ENCODE measurements around the gene SP2. TPM values are rescaled to one million over a fixed set of nuclear protein-coding genes. Genes with fewer than 3 reads are reported as not detected.
A peak's percentile ranks its signal among the peaks of the same experiment; 100 is the strongest.

SP2 gene
- total and polyA plus RNA-seq, 4 donors, result 7.5 to 18.0 (median 13.2) TPM

- intact Hi-C loops (cut with DNase I), result no loop called here
- ATAC-seq (ENCODE audit: low FRiP score) (no peak), DNase-seq (no peak)
- Histone ChIP-seq H3K4me3 (ENCODE audit: low read length in 2 of 2) (no peak overlapping the region), H3K27ac (ENCODE audit: low read depth in 1 of 2, low read length in 2 of 2) (no peak overlapping the region), H3K4me1 (ENCODE audit: control insufficient read depth in 1 of 2, insufficient read depth in 2 of 2, low read length in 2 of 2) (no peaks in the 10 kb centered on the region), H3K27me3 (ENCODE audit: control insufficient read depth in 1 of 2, insufficient read depth in 2 of 2, low read length in 1 of 2) (no peaks in the 10 kb centered on the region), H3K36me3 (ENCODE audit: control insufficient read depth in 1 of 2, insufficient read depth in 2 of 2, low read length in 1 of 2) (no peaks in the 10 kb centered on the region), H3K9me3 (ENCODE audit: control insufficient read depth, low read length) (no peaks in the 10 kb centered on the region)
- 92 to 95% methylated on average over 5 of the region's 5 CpGs for whole genome bisulfite sequencing, 2 donors
Observed at GRCh38 chr17:47964856-47965255, 68.8 kb downstream of the SP2 start.

GRCh38 chr17:47966079-47966519 lies 70.1 kb downstream of the SP2 start:
- Histone ChIP-seq H3K27ac (ENCODE audit: low read depth in 1 of 2, low read length in 2 of 2) (no peak overlapping the region), H3K4me1 (ENCODE audit: control insufficient read depth in 1 of 2, insufficient read depth in 2 of 2, low read length in 2 of 2) (peaks cover 0 to 3% of the 10 kb centered on the region in 2 donors), H3K9me3 (ENCODE audit: control insufficient read depth, low read length) (no peaks in the 10 kb centered on the region), H3K4me3 (ENCODE audit: low read length in 2 of 2) (no peak overlapping the region), H3K27me3 (ENCODE audit: control insufficient read depth in 1 of 2, insufficient read depth in 2 of 2, low read length in 1 of 2) (no peaks in the 10 kb centered on the region), H3K36me3 (ENCODE audit: control insufficient read depth in 1 of 2, insufficient read depth in 2 of 2, low read length in 1 of 2) (no peaks in the 10 kb centered on the region)
- 38 to 49% methylated on average over 1 of the region's 1 CpG for WGBS, 2 donors
- ATAC-seq (ENCODE audit: low FRiP score) (no peak), DNase-seq (no peak)
- intact Hi-C loops (cut with DNase I), result no loop called here

GRCh38 chr17:47967607-47968252 lies 71.7 kb downstream of the SP2 start:
- no peak for ATAC-seq (ENCODE audit: low FRiP score)
- DNase-seq, result no peak
- intact Hi-C loops (cut with DNase I), result no loop called here

GRCh38 chr17:47968836-47969235 lies 72.8 kb downstream of the SP2 start:
- Histone ChIP-seq H3K36me3 (ENCODE audit: control insufficient read depth in 1 of 2, insufficient read depth in 2 of 2, low read length in 1 of 2) (no peaks in the 10 kb centered on the region), H3K9me3 (ENCODE audit: control insufficient read depth, low read length) (no peaks in the 10 kb centered on the region), H3K4me1 (ENCODE audit: control insufficient read depth in 1 of 2, insufficient read depth in 2 of 2, low read length in 2 of 2) (peaks cover 0 to 3% of the 10 kb centered on the region in 2 donors), H3K27me3 (ENCODE audit: control insufficient read depth in 1 of 2, insufficient read depth in 2 of 2, low read length in 1 of 2) (no peaks in the 10 kb centered on the region), H3K4me3 (ENCODE audit: low read length in 2 of 2) (no peak overlapping the region), H3K27ac (ENCODE audit: low read depth in 1 of 2, low read length in 2 of 2) (no peak overlapping the region)
- 95 to 98% methylated on average over 5 of the region's 5 CpGs for WGBS, 2 donors
- ATAC-seq (ENCODE audit: low FRiP score) (no peak), DNase-seq (no peak)
- intact Hi-C loops (cut with DNase I), result no loop called here

More at GRCh38 chr17:47967607-47968252, 71.7 kb downstream of the SP2 start:
- Histone ChIP-seq H3K9me3 (ENCODE audit: control insufficient read depth, low read length) (no peaks in the 10 kb centered on the region), H3K4me1 (ENCODE audit: control insufficient read depth in 1 of 2, insufficient read depth in 2 of 2, low read length in 2 of 2) (peaks cover 0 to 3% of the 10 kb centered on the region in 2 donors), H3K4me3 (ENCODE audit: low read length in 2 of 2) (no peak overlapping the region), H3K27me3 (ENCODE audit: control insufficient read depth in 1 of 2, insufficient read depth in 2 of 2, low read length in 1 of 2) (no peaks in the 10 kb centered on the region), H3K27ac (ENCODE audit: low read depth in 1 of 2, low read length in 2 of 2) (no peak overlapping the region), H3K36me3 (ENCODE audit: control insufficient read depth in 1 of 2, insufficient read depth in 2 of 2, low read length in 1 of 2) (no peaks in the 10 kb centered on the region)
- WGBS, 2 donors, result 32 to 47% methylated on average over 5 of the region's 5 CpGs

- Histone ChIP-seq H3K4me3 (ENCODE audit: low read length in 2 of 2) (no peak overlapping the region), H3K27ac (ENCODE audit: low read depth in 1 of 2, low read length in 2 of 2) (no peak overlapping the region), H3K27me3 (ENCODE audit: control insufficient read depth in 1 of 2, insufficient read depth in 2 of 2, low read length in 1 of 2) (no peaks in the 10 kb centered on the region), H3K4me1 (ENCODE audit: control insufficient read depth in 1 of 2, insufficient read depth in 2 of 2, low read length in 2 of 2) (peaks cover 0 to 3% of the 10 kb centered on the region in 2 donors), H3K36me3 (ENCODE audit: control insufficient read depth in 1 of 2, insufficient read depth in 2 of 2, low read length in 1 of 2) (no peaks in the 10 kb centered on the region), H3K9me3 (ENCODE audit: control insufficient read depth, low read length) (no peaks in the 10 kb centered on the region)
- intact Hi-C loops (cut with DNase I), result loop anchor here (1.0 to 5.0 kb wide), 4 partner anchors 23 to 128 kb away; partner anchors contain the start of genes SCRN2 (in 2 of the 2) and SP2 (in 1 of the 2)
- WGBS, 2 donors, result 45 to 48% methylated on average over 15 of the region's 15 CpGs
- DNase-seq (no peak), ATAC-seq (ENCODE audit: low FRiP score) (no peak)
Observed at GRCh38 chr17:47969930-47970724, 74.1 kb downstream of the SP2 start.

GRCh38 chr17:47970725-47971499 lies 74.9 kb downstream of the SP2 start, which contains the start of gene CDK5RAP3:
TSS of gene CDK5RAP3 (plus strand) at chr17:47971113. CDS start at chr17:47971147, 34 bp downstream.
- peak; percentile 100 for ATAC-seq (ENCODE audit: low FRiP score)
- peak; percentile 100 for DNase-seq
- 0 to 1% methylated on average over 60 to 62 of the region's 62 CpGs for WGBS, 2 donors
- H3K27me3 ChIP-seq (ENCODE audit: control insufficient read depth in 1 of 2, insufficient read depth in 2 of 2, low read length in 1 of 2), result no peaks in the 10 kb centered on the region
- intact Hi-C loops (cut with DNase I), result loop anchor here (1.0 to 5.0 kb wide), 4 partner anchors 24 to 129 kb away; partner anchors contain the start of genes SCRN2 (in 2 of the 2) and SP2 (in 1 of the 2)
- H3K9me3 ChIP-seq (ENCODE audit: control insufficient read depth, low read length), result no peaks in the 10 kb centered on the region
- H3K4me1 ChIP-seq (ENCODE audit: control insufficient read depth in 1 of 2, insufficient read depth in 2 of 2, low read length in 2 of 2), result peaks cover 0 to 3% of the 10 kb centered on the region in 2 donors
- H3K4me3 ChIP-seq (ENCODE audit: low read length in 2 of 2), result peak within 1 kb of the TSS; percentile 52 to 55
- H3K36me3 ChIP-seq (ENCODE audit: control insufficient read depth in 1 of 2, insufficient read depth in 2 of 2, low read length in 1 of 2), result no peaks in the 10 kb centered on the region
- peak within 1 kb of the TSS in 1 of 2 donors; percentile 11 for H3K27ac ChIP-seq (ENCODE audit: low read depth in 1 of 2, low read length in 2 of 2)

GRCh38 chr17:47973541-47973940 lies 77.5 kb downstream of the SP2 start:
- WGBS, 2 donors, result 89 to 91% methylated on average over 8 of the region's 8 CpGs
- Histone ChIP-seq H3K4me1 (ENCODE audit: control insufficient read depth in 1 of 2, insufficient read depth in 2 of 2, low read length in 2 of 2) (peaks cover 0 to 3% of the 10 kb centered on the region in 2 donors), H3K27me3 (ENCODE audit: control insufficient read depth in 1 of 2, insufficient read depth in 2 of 2, low read length in 1 of 2) (no peaks in the 10 kb centered on the region), H3K36me3 (ENCODE audit: control insufficient read depth in 1 of 2, insufficient read depth in 2 of 2, low read length in 1 of 2) (peaks cover 0 to 2% of the 10 kb centered on the region in 2 donors), H3K9me3 (ENCODE audit: control insufficient read depth, low read length) (no peaks in the 10 kb centered on the region), H3K4me3 (ENCODE audit: low read length in 2 of 2) (no peak overlapping the region), H3K27ac (ENCODE audit: low read depth in 1 of 2, low read length in 2 of 2) (no peak overlapping the region)
- no peak for ATAC-seq (ENCODE audit: low FRiP score)
- intact Hi-C loops (cut with DNase I), result loop anchor here (5.0 kb wide), 1 partner anchor 131 kb away; the partner anchor contains the start of gene SCRN2 (in 2 of the 2)
- no peak for DNase-seq

GRCh38 chr17:47975189-47975822 lies 79.3 kb downstream of the SP2 start:
- H3K4me1 ChIP-seq (ENCODE audit: control insufficient read depth in 1 of 2, insufficient read depth in 2 of 2, low read length in 2 of 2), result no peaks in the 10 kb centered on the region
- 75 to 78% methylated on average over 15 of the region's 15 CpGs for WGBS, 2 donors
- no peak overlapping the region for H3K27ac ChIP-seq (ENCODE audit: low read depth in 1 of 2, low read length in 2 of 2)
- H3K27me3 ChIP-seq (ENCODE audit: control insufficient read depth in 1 of 2, insufficient read depth in 2 of 2, low read length in 1 of 2), result no peaks in the 10 kb centered on the region
- no peaks in the 10 kb centered on the region for H3K9me3 ChIP-seq (ENCODE audit: control insufficient read depth, low read length)
- DNase-seq (no peak), ATAC-seq (ENCODE audit: low FRiP score) (no peak)
- intact Hi-C loops (cut with DNase I), result loop anchor here in 1 of 2 donors (5.0 kb wide), 1 partner anchor 47 kb away; no protein-coding TSS in a partner anchor
- H3K36me3 ChIP-seq (ENCODE audit: control insufficient read depth in 1 of 2, insufficient read depth in 2 of 2, low read length in 1 of 2), result peaks cover 2 to 3% of the 10 kb centered on the region in 2 donors
- H3K4me3 ChIP-seq (ENCODE audit: low read length in 2 of 2), result no peak overlapping the region

Data from aorta (tissue), 5 donors.